ENCODE data around the gene IGF1R. TPM values are rescaled to one million over a fixed set of nuclear protein-coding genes. Genes with fewer than 3 reads are reported as not detected.

IGF1R gene
- total RNA-seq, 4 donors from 2014 or later, result 31.6 to 87.8 (median 60.0) TPM

DNA sequence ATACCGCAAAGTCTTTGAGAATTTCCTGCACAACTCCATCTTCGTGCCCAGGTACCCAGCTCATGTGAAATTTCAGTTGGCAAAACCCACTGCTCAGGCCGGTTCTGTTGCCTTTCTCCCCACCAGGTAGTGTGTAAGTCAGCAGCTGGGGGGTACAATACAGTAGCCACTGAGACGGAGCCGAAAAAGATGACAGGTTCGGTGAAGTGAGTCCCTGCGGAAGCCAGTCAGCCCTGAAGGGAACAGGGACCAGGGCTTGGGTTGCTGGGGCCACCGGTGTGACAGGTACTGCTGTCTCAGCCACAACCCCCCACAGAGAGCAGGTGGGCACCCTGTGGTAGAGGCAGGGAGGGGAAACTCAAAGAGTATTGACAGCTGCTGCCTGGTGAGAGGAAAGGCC, 268.5 kb downstream of the IGF1R start:
- WGBS, 2 donors (ENCODE audit: low coverage in 1 of 2), result 90 to 97% methylated on average over 3 to 6 of the region's 8 CpGs
- Histone ChIP-seq H3K4me1 (peaks cover 0 to 14% (median 0%) of the 10 kb centered on the region in 3 donors), H3K27me3 (no peaks in the 10 kb centered on the region), H3K9me3 (no peaks in the 10 kb centered on the region), H3K36me3 (peaks cover 0 to 88% of the 10 kb centered on the region in 2 donors), H3K27ac (no peak overlapping the region), H3K4me3 (no peak overlapping the region)
- TF ChIP-seq EP300 (IDR thresholded peaks at IDR 0.05) (no peak), POLR2A (IDR thresholded peaks at IDR 0.05) (no peak), POLR2AphosphoS5 (IDR thresholded peaks at IDR 0.05) (no peak), CTCF (IDR thresholded peaks at IDR 0.05) (no peak)
- ATAC-seq, result no peak

- no peaks in the 10 kb centered on the region for H3K27me3 ChIP-seq
Observed at GRCh38 chr15:98917417-98917816, 269.1 kb downstream of the IGF1R start.

DNA sequence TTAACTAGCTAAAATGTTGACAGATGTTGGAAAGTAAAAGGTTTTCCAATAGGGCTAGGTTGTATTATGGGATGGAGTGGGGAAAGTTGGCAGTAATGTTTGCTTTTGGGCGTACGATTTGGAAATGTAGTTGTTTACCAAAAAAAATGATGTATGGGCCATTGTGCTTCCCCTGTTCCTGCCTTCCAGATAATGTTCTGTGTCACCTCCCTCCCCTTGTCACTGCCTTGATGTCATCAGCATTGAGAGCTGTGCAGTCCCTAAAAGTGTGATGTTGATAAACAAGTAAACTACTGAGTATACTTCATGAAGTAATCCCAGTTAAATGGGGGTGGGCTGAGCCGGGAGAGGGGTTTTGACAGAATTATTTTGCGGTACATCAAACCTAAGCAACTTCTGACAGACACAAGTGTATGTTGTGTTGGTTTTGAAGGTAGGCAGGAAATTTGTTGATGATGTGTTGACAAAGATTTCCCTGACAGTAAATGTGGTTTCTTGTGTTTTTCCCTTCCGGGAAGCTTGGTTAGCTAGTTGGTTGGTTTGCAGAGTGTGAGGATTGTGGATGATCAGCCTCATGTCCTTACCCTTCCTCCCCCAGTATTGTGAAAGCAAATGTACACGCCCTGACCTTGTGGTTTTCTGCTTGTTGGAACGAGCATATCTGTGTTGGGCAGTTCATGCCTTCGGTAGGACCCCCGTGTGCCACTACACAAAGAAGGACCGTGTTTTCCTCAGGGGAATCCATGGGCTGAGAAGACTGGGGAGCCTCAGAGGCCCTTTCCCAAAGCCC, 271.9 kb downstream of the IGF1R start:
- 69 to 78% methylated on average over 5 to 8 of the region's 10 CpGs for WGBS, 2 donors (ENCODE audit: low coverage in 1 of 2)
- H3K4me1 ChIP-seq, result peaks cover 0 to 19% (median 0%) of the 10 kb centered on the region in 3 donors
- H3K36me3 ChIP-seq, result peaks cover 0 to 88% of the 10 kb centered on the region in 2 donors
- no peak overlapping the region for H3K4me3 ChIP-seq
- no peaks in the 10 kb centered on the region for H3K27me3 ChIP-seq
- no peaks in the 10 kb centered on the region for H3K9me3 ChIP-seq
- no peak for ATAC-seq
- TF ChIP-seq CTCF (IDR thresholded peaks at IDR 0.05) (no peak), POLR2A (IDR thresholded peaks at IDR 0.05) (no peak), POLR2AphosphoS5 (IDR thresholded peaks at IDR 0.05) (no peak), EP300 (IDR thresholded peaks at IDR 0.05) (no peak)
- H3K27ac ChIP-seq, result no peak overlapping the region

More at GRCh38 chr15:98917417-98917816, 269.1 kb downstream of the IGF1R start:
- peaks cover 0 to 14% (median 0%) of the 10 kb centered on the region in 3 donors for H3K4me1 ChIP-seq
- no peak overlapping the region for H3K4me3 ChIP-seq
- ATAC-seq, result no peak
- no peak for TF ChIP-seq EP300 (IDR thresholded peaks at IDR 0.05)
- no peak for TF ChIP-seq POLR2AphosphoS5 (IDR thresholded peaks at IDR 0.05)
- TF ChIP-seq CTCF (IDR thresholded peaks at IDR 0.05), result no peak
- TF ChIP-seq POLR2A (IDR thresholded peaks at IDR 0.05), result no peak
- WGBS, 2 donors (ENCODE audit: low coverage in 1 of 2), result 93 to 100% methylated on average over 1 to 3 of the region's 3 CpGs
- H3K36me3 ChIP-seq, result peaks cover 0 to 88% of the 10 kb centered on the region in 2 donors
- H3K9me3 ChIP-seq, result no peaks in the 10 kb centered on the region
- no peak overlapping the region for H3K27ac ChIP-seq

- 83 to 87% methylated on average over 2 to 3 of the region's 12 CpGs for WGBS, 2 donors (ENCODE audit: low coverage in 1 of 2)
- no peak for ATAC-seq
- H3K36me3 ChIP-seq, result peaks cover 0 to 68% of the 10 kb centered on the region in 2 donors
- H3K27ac ChIP-seq, result no peak overlapping the region
- no peak for TF ChIP-seq POLR2AphosphoS5 (IDR thresholded peaks at IDR 0.05)
- no peak for TF ChIP-seq EP300 (IDR thresholded peaks at IDR 0.05)
- no peak for TF ChIP-seq CTCF (IDR thresholded peaks at IDR 0.05)
- no peak for TF ChIP-seq POLR2A (IDR thresholded peaks at IDR 0.05)
- no peaks in the 10 kb centered on the region for H3K27me3 ChIP-seq
- peaks cover 0 to 35% (median 11%) of the 10 kb centered on the region in 3 donors for H3K4me1 ChIP-seq
- H3K9me3 ChIP-seq, result no peaks in the 10 kb centered on the region
- no peak overlapping the region for H3K4me3 ChIP-seq
Observed at GRCh38 chr15:98923171-98923570, 274.8 kb downstream of the IGF1R start.

GRCh38 chr15:98923579-98923978, 275.2 kb downstream of the IGF1R start:
- WGBS, 2 donors (ENCODE audit: low coverage in 1 of 2), result 90 to 100% methylated on average over 2 of the region's 10 CpGs
- Histone ChIP-seq H3K9me3 (no peaks in the 10 kb centered on the region), H3K4me1 (peaks cover 0 to 36% (median 11%) of the 10 kb centered on the region in 3 donors), H3K27me3 (no peaks in the 10 kb centered on the region), H3K4me3 (no peak overlapping the region), H3K36me3 (peaks cover 0 to 66% of the 10 kb centered on the region in 2 donors), H3K27ac (no peak overlapping the region)
- TF ChIP-seq POLR2AphosphoS5 (IDR thresholded peaks at IDR 0.05), result no peak
- no peak for TF ChIP-seq CTCF (IDR thresholded peaks at IDR 0.05)
- no peak for TF ChIP-seq EP300 (IDR thresholded peaks at IDR 0.05)
- no peak for TF ChIP-seq POLR2A (IDR thresholded peaks at IDR 0.05)
- ATAC-seq, result no peak
